ENCODE results near the gene STUM.

- TF ChIP-seq CTCF (IDR thresholded peaks at IDR 0.05; ENCODE audit: low read depth, low read length) (no peak), EZH2phosphoT487 (IDR thresholded peaks at IDR 0.05; ENCODE audit: low read depth) (no peak)
Measured at GRCh38 chr1:226625326-226625725, 76.8 kb downstream of the STUM start.

Measured in OCI-LY3 (cell line).